ENCODE data around the gene CNTNAP2.

The CNTNAP2 gene

DNA sequence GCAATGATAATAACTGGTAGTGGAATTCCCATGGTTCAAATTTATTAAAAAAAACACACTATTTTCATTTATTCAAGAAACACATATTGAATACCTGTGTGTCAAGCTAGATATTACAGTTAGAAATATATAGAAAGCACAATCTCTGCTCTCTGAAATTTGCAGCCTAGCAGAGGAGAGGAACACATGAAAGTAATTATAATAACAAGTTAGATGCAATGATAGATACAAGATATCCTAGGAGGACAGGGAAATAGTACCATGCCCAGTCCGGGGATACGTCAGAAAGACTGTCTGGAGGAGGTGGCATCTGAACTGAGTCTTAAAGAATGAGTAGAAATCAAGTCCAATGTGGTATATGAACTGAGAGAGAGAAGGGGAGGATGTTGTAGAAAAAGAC lies 1988.3 kb downstream of the CNTNAP2 start:
- Histone ChIP-seq H3K36me3 (ENCODE audit: insufficient read depth, insufficient read length, low read length) (no peaks in the 10 kb centered on the region), H3K4me3 (ENCODE audit: insufficient read length, low read depth) (no peak overlapping the region), H3K9me3 (ENCODE audit: insufficient read depth, low read length) (no peaks in the 10 kb centered on the region), H3K4me1 (ENCODE audit: insufficient read depth, insufficient read length) (no peaks in the 10 kb centered on the region), H3K27me3 (ENCODE audit: insufficient read depth, insufficient read length) (no peaks in the 10 kb centered on the region), H3K9ac (ENCODE audit: insufficient read length, low read depth) (no peak overlapping the region)
- TF ChIP-seq SUZ12 (IDR thresholded peaks at IDR 0.05; ENCODE audit: extremely low read depth, insufficient read depth, insufficient read length) (no peak), YY1 (IDR thresholded peaks at IDR 0.05; ENCODE audit: insufficient read depth, insufficient read length) (no peak), ZNF274 (IDR thresholded peaks at IDR 0.05; ENCODE audit: low read depth, low read length) (no peak)
- no peak for DNase-seq (ENCODE audit: low read depth, low spot score)

GRCh38 chr7:148105853-148106252 lies 1989.3 kb downstream of the CNTNAP2 start:
- H3K4me1 ChIP-seq (ENCODE audit: insufficient read depth, insufficient read length) = no peaks in the 10 kb centered on the region
- DNase-seq (ENCODE audit: low read depth, low spot score) = no peak
- no peak for TF ChIP-seq ZNF274 (IDR thresholded peaks at IDR 0.05; ENCODE audit: low read depth, low read length)
- no peak for TF ChIP-seq SUZ12 (IDR thresholded peaks at IDR 0.05; ENCODE audit: extremely low read depth, insufficient read depth, insufficient read length)
- TF ChIP-seq YY1 (IDR thresholded peaks at IDR 0.05; ENCODE audit: insufficient read depth, insufficient read length) = no peak

GRCh38 chr7:148107443-148108127 lies 1991.0 kb downstream of the CNTNAP2 start:
- peak; percentile 16 for DNase-seq (ENCODE audit: low read depth, low spot score)
- no peaks in the 10 kb centered on the region for H3K36me3 ChIP-seq (ENCODE audit: insufficient read depth, insufficient read length, low read length)
- H3K9me3 ChIP-seq (ENCODE audit: insufficient read depth, low read length) = no peaks in the 10 kb centered on the region
- H3K4me3 ChIP-seq (ENCODE audit: insufficient read length, low read depth) = no peak overlapping the region
- no peaks in the 10 kb centered on the region for H3K27me3 ChIP-seq (ENCODE audit: insufficient read depth, insufficient read length)
- no peaks in the 10 kb centered on the region for H3K4me1 ChIP-seq (ENCODE audit: insufficient read depth, insufficient read length)
- no peak overlapping the region for H3K9ac ChIP-seq (ENCODE audit: insufficient read length, low read depth)
- TF ChIP-seq ZNF274 (IDR thresholded peaks at IDR 0.05; ENCODE audit: low read depth, low read length) (no peak), SUZ12 (IDR thresholded peaks at IDR 0.05; ENCODE audit: extremely low read depth, insufficient read depth, insufficient read length) (no peak)

More at GRCh38 chr7:148105853-148106252, 1989.3 kb downstream of the CNTNAP2 start:
- H3K9me3 ChIP-seq (ENCODE audit: insufficient read depth, low read length) = no peaks in the 10 kb centered on the region
- H3K27me3 ChIP-seq (ENCODE audit: insufficient read depth, insufficient read length) = no peaks in the 10 kb centered on the region
- H3K36me3 ChIP-seq (ENCODE audit: insufficient read depth, insufficient read length, low read length) = no peaks in the 10 kb centered on the region
- no peak overlapping the region for H3K4me3 ChIP-seq (ENCODE audit: insufficient read length, low read depth)
- H3K9ac ChIP-seq (ENCODE audit: insufficient read length, low read depth) = no peak overlapping the region

DNA sequence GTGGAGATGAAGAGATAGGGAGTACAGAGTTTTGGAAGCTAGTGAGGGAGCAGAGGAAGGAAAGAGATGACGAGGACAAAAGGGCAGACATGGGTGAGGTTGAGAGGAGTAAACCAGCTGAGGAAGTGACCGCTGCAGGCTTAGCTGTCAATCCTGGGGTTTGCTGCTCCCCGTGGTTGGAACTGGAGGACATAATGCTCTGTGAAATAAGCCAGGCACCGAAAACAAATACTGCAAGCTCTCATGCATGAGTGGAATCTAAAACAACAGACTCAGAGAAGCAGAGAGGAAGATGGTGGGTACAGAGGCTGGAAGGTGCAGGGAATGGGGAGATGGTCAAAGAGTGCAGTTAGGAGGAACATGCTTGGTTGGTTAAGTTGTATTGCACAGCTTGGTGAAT lies 1991.8 kb downstream of the CNTNAP2 start:
- no peak overlapping the region for H3K9ac ChIP-seq (ENCODE audit: insufficient read length, low read depth)
- TF ChIP-seq SUZ12 (IDR thresholded peaks at IDR 0.05; ENCODE audit: extremely low read depth, insufficient read depth, insufficient read length) (no peak), YY1 (IDR thresholded peaks at IDR 0.05; ENCODE audit: insufficient read depth, insufficient read length) (no peak), ZNF274 (IDR thresholded peaks at IDR 0.05; ENCODE audit: low read depth, low read length) (no peak)
- no peaks in the 10 kb centered on the region for H3K27me3 ChIP-seq (ENCODE audit: insufficient read depth, insufficient read length)
- no peaks in the 10 kb centered on the region for H3K36me3 ChIP-seq (ENCODE audit: insufficient read depth, insufficient read length, low read length)
- no peak overlapping the region for H3K4me3 ChIP-seq (ENCODE audit: insufficient read length, low read depth)
- no peak for DNase-seq (ENCODE audit: low read depth, low spot score)
- no peaks in the 10 kb centered on the region for H3K9me3 ChIP-seq (ENCODE audit: insufficient read depth, low read length)
- H3K4me1 ChIP-seq (ENCODE audit: insufficient read depth, insufficient read length) = no peaks in the 10 kb centered on the region

DNA sequence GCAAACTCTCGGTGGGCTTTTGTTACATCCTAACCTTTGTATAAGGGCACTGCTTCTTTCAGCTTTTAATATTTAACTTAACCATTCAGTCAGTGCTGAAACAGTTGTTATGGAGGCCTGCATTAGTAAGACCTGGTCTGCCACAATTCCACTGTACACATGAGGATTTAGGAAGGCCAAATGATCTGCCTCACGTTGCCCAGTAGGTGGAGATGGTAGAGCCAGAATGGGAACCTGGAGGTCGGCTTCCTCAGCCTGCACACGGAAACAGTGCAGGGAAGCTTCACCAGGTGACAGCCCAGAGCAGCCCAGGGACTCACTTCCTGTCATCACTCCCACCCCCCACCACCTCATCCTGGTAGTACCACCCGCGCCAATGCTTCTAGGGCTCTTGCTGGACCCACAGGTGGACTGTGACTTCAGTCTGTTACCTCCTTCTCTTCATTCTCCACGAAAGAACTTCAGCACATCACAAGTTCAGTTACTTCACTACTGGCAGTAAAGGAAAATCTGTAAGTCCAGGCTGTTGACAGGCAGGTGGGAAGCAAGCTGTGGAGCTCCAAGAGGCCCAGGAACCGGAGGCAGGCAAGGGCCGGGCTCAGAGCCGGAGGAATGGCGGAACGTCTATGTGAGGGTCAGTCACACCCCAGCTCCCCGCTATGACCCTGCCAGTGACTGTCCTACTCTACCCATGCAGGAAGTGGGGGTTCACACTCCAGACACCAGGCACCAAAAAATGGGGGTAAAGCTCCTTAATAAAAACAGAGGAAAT lies 1993.7 kb downstream of the CNTNAP2 start:
- DNase-seq (ENCODE audit: low read depth, low spot score) = no peak
- H3K9me3 ChIP-seq (ENCODE audit: insufficient read depth, low read length) = no peaks in the 10 kb centered on the region

GRCh38 chr7:148114804-148115203 lies 1998.2 kb downstream of the CNTNAP2 start:
- H3K4me1 ChIP-seq (ENCODE audit: insufficient read depth, insufficient read length) = no peaks in the 10 kb centered on the region
- TF ChIP-seq ZNF274 (IDR thresholded peaks at IDR 0.05; ENCODE audit: low read depth, low read length) (no peak), SUZ12 (IDR thresholded peaks at IDR 0.05; ENCODE audit: extremely low read depth, insufficient read depth, insufficient read length) (no peak), YY1 (IDR thresholded peaks at IDR 0.05; ENCODE audit: insufficient read depth, insufficient read length) (no peak)
- no peak overlapping the region for H3K9ac ChIP-seq (ENCODE audit: insufficient read length, low read depth)
- no peaks in the 10 kb centered on the region for H3K36me3 ChIP-seq (ENCODE audit: insufficient read depth, insufficient read length, low read length)
- DNase-seq (ENCODE audit: low read depth, low spot score) = no peak
- no peaks in the 10 kb centered on the region for H3K27me3 ChIP-seq (ENCODE audit: insufficient read depth, insufficient read length)
- no peaks in the 10 kb centered on the region for H3K9me3 ChIP-seq (ENCODE audit: insufficient read depth, low read length)
- no peak overlapping the region for H3K4me3 ChIP-seq (ENCODE audit: insufficient read length, low read depth)

More for the DNA sequence above, 1993.7 kb downstream of the CNTNAP2 start:
- Histone ChIP-seq H3K9ac (ENCODE audit: insufficient read length, low read depth) (no peak overlapping the region), H3K27me3 (ENCODE audit: insufficient read depth, insufficient read length) (no peaks in the 10 kb centered on the region), H3K36me3 (ENCODE audit: insufficient read depth, insufficient read length, low read length) (no peaks in the 10 kb centered on the region), H3K4me3 (ENCODE audit: insufficient read length, low read depth) (no peak overlapping the region), H3K4me1 (ENCODE audit: insufficient read depth, insufficient read length) (no peaks in the 10 kb centered on the region)
- no peak for TF ChIP-seq ZNF274 (IDR thresholded peaks at IDR 0.05; ENCODE audit: low read depth, low read length)
- no peak for TF ChIP-seq SUZ12 (IDR thresholded peaks at IDR 0.05; ENCODE audit: extremely low read depth, insufficient read depth, insufficient read length)
- TF ChIP-seq YY1 (IDR thresholded peaks at IDR 0.05; ENCODE audit: insufficient read depth, insufficient read length) = no peak

DNA sequence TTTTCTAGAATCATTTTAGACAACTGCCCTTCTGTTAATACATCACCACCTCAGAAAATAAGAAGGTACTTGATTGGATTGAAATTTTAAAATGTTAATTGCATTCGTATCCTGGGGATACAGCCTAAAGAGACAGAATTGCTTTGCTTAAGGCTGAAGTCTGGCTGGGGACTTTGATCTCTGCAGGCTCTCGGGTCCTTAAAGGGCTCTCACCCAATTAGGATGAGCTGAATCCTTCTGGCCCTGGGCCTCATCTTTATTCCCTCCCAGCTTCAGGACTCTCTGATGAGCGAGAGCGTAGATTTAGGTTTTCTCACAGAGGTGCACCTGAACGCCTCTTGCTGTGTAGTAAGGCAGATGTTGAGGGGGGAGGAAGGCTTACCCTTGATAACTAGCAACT lies 1998.7 kb downstream of the CNTNAP2 start:
- TF ChIP-seq ZNF274 (IDR thresholded peaks at IDR 0.05; ENCODE audit: low read depth, low read length) = no peak
- TF ChIP-seq YY1 (IDR thresholded peaks at IDR 0.05; ENCODE audit: insufficient read depth, insufficient read length) = no peak
- TF ChIP-seq SUZ12 (IDR thresholded peaks at IDR 0.05; ENCODE audit: extremely low read depth, insufficient read depth, insufficient read length) = no peak
- no peaks in the 10 kb centered on the region for H3K9me3 ChIP-seq (ENCODE audit: insufficient read depth, low read length)
- H3K4me1 ChIP-seq (ENCODE audit: insufficient read depth, insufficient read length) = no peaks in the 10 kb centered on the region
- no peaks in the 10 kb centered on the region for H3K36me3 ChIP-seq (ENCODE audit: insufficient read depth, insufficient read length, low read length)
- no peak overlapping the region for H3K9ac ChIP-seq (ENCODE audit: insufficient read length, low read depth)
- no peak for DNase-seq (ENCODE audit: low read depth, low spot score)
- H3K27me3 ChIP-seq (ENCODE audit: insufficient read depth, insufficient read length) = no peaks in the 10 kb centered on the region
- H3K4me3 ChIP-seq (ENCODE audit: insufficient read length, low read depth) = no peak overlapping the region
